Measurements from ENCODE around the gene MANSC1. TPM values are rescaled to one million over a fixed set of nuclear protein-coding genes. Genes with fewer than 3 reads are reported as not detected.
A peak's percentile ranks its signal among the peaks of the same experiment; 100 is the strongest.

The MANSC1 gene
- total and polyA plus RNA-seq, 2 of the 13 experiments (the other 11 are each of a cell fraction or from before 2014, with no cell fraction given): 1.9 to 4.2 TPM

- no peak for TF ChIP-seq MTF1 (CRISPR knock-in tag; IDR thresholded peaks at IDR 0.05)
- TF ChIP-seq ZFP37 (CRISPR knock-in tag; IDR thresholded peaks at IDR 0.05; ENCODE audit: borderline replicate concordance): no peak
- TF ChIP-seq ATF5 (CRISPR knock-in tag; IDR thresholded peaks at IDR 0.05; ENCODE audit: low read depth): no peak
- TF ChIP-seq ZNF18 (CRISPR knock-in tag; IDR thresholded peaks at IDR 0.05; ENCODE audit: insufficient replicate concordance): no peak
- no peak for TF ChIP-seq ZNF317 (CRISPR knock-in tag; IDR thresholded peaks at IDR 0.05)
- 0 out of 2 replicates have a peak, but pooled peaks have one; percentile 7 for TF ChIP-seq THRA (CRISPR knock-in tag; IDR thresholded peaks at IDR 0.05; ENCODE audit: borderline replicate concordance)
- TF ChIP-seq ZNF644 (CRISPR knock-in tag; IDR thresholded peaks at IDR 0.05; ENCODE audit: low read depth): peak; percentile 53; the same call in 1 of the 2 replicates
- no peak for TF ChIP-seq ZNF235 (CRISPR knock-in tag; IDR thresholded peaks at IDR 0.05; ENCODE audit: borderline replicate concordance)
- no peak for TF ChIP-seq SRY (CRISPR knock-in tag; IDR thresholded peaks at IDR 0.05)
- peak; percentile 45; the same call in 1 of the 2 replicates for TF ChIP-seq RERE (CRISPR knock-in tag; IDR thresholded peaks at IDR 0.05; ENCODE audit: low read depth)
- TF ChIP-seq SOX13 (IDR thresholded peaks at IDR 0.05): peak; percentile 67; the same call in 1 of the 2 replicates
- TF ChIP-seq SOX13 (CRISPR knock-in tag; conservative IDR thresholded peaks at IDR 0.05 in 1 of 2, IDR thresholded peaks at IDR 0.05 in 1 of 2): peak in 1 of 2 experiments; percentile 95; a peak in 2 of 4 replicates
- TF ChIP-seq GTF2F1 (IDR thresholded peaks at IDR 0.05; ENCODE audit: low read length): no peak
- TF ChIP-seq NCOA5 (CRISPR knock-in tag; IDR thresholded peaks at IDR 0.05): no peak
- TF ChIP-seq MBNL3 (CRISPR knock-in tag; conservative IDR thresholded peaks at IDR 0.05): no peak
- TF ChIP-seq MTA1 (CRISPR knock-in tag; IDR thresholded peaks at IDR 0.05; ENCODE audit: borderline replicate concordance): no peak
- no peak for TF ChIP-seq SOX6 (IDR thresholded peaks at IDR 0.05)
- peak; percentile 94 for TF ChIP-seq SOX6 (CRISPR knock-in tag; IDR thresholded peaks at IDR 0.05)
- no peak for TF ChIP-seq DMTF1 (CRISPR knock-in tag; IDR thresholded peaks at IDR 0.05)
Observed at GRCh38 chr12:12350868-12351463, 924 bp upstream of the MANSC1 start (continued).

All from HepG2 (cell line).